GM12874 (cell line): ENCODE measurements around the gene DHRSX.

Source experiments
- TF ChIP-seq, protein P1 (sequence below): IDR thresholded peaks from 2 replicates; pipeline ENCODE4 v1.5.1; 2011; ENCODE audit warnings: low read depth, mild to moderate bottlenecking, control low read depth, low read length, moderate library complexity; ENCODE audit not compliant: insufficient read depth

Gene DHRSX

GRCh38 chrX:2514131-2514530, 13.4 kb upstream of the DHRSX start:
- TF ChIP-seq, protein P1, sequence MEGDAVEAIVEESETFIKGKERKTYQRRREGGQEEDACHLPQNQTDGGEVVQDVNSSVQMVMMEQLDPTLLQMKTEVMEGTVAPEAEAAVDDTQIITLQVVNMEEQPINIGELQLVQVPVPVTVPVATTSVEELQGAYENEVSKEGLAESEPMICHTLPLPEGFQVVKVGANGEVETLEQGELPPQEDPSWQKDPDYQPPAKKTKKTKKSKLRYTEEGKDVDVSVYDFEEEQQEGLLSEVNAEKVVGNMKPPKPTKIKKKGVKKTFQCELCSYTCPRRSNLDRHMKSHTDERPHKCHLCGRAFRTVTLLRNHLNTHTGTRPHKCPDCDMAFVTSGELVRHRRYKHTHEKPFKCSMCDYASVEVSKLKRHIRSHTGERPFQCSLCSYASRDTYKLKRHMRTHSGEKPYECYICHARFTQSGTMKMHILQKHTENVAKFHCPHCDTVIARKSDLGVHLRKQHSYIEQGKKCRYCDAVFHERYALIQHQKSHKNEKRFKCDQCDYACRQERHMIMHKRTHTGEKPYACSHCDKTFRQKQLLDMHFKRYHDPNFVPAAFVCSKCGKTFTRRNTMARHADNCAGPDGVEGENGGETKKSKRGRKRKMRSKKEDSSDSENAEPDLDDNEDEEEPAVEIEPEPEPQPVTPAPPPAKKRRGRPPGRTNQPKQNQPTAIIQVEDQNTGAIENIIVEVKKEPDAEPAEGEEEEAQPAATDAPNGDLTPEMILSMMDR: no peak

DNA sequence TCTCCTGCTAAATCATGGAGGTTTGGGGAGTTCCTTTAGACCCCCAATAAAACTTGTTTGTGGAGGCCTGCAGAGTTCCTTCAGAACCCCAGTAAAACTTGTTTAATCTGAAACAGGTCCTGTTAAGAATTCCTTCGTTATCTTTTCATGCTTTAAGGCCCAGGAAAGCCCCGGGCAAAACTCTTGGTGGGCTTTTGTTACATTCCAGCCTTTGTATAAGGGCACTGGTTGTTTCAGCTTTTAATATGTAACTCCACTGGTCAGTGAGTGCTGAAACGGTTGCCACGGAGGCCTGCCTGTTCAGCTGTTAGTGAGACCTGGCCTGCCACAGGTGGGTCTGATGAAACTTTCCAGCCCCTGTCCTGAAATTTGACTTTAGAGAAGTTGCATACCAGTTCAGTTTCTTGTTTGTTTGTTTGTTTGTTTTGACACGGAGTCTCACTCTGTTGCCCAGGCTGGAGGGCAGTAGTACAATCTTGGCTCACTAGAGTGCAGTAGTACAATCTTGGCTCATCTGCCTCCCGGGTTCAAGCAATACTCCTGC, 12.4 kb upstream of the DHRSX start:
- TF ChIP-seq, protein P1: no peak

GRCh38 chrX:2512501-2512900, 11.7 kb upstream of the DHRSX start:
- TF ChIP-seq, protein P1: no peak

- TF ChIP-seq, protein P1: no peak
These were observed 10.6 kb upstream of the DHRSX start for GRCh38 chrX:2511326-2511725.

GRCh38 chrX:2508648-2509335, 8.0 kb upstream of the DHRSX start:
- TF ChIP-seq, protein P1: no peak

- TF ChIP-seq, protein P1: no peak
These were observed 7.3 kb upstream of the DHRSX start for GRCh38 chrX:2507904-2508627.

DNA sequence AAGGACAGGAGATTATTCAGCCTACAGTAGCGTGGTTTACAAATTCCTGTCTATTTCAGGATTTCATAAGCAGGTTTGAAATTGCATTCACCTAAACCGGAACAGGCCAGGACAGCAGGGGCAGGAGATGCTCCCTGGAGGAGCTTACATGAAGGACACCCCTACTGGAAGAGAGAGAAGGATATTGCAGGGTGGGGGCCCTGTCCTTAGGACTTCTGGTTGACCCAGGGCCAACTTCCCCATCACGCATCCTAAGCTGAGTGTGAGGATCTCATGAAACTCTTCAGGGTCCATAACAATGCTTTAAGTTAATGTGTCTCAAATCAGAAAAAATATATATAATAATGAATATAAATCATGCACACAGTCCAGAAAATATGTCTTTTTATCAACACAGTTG, 6.4 kb upstream of the DHRSX start:
- TF ChIP-seq, protein P1: no peak
